HG03469 (cell line): ENCODE measurements around the gene ELF2.
"Not testable (repeated sequence)": the region's sequence is repeated elsewhere in the genome, so short reads cannot be mapped to it uniquely, and the experiment has no call there.

Source experiments
- ATAC-seq: cut with Tn5 transposase; IDR thresholded peaks from one replicate; pipeline ENCODE4 v1.9.1; 2021; ENCODE audit warnings: mild to moderate bottlenecking, moderate library complexity, moderate number of reproducible peaks; ENCODE audit not compliant: unreplicated experiment

ELF2 gene

GRCh38 chr4:139144911-139145551 lies 32.0 kb downstream of the ELF2 start:
- no peak for ATAC-seq

DNA sequence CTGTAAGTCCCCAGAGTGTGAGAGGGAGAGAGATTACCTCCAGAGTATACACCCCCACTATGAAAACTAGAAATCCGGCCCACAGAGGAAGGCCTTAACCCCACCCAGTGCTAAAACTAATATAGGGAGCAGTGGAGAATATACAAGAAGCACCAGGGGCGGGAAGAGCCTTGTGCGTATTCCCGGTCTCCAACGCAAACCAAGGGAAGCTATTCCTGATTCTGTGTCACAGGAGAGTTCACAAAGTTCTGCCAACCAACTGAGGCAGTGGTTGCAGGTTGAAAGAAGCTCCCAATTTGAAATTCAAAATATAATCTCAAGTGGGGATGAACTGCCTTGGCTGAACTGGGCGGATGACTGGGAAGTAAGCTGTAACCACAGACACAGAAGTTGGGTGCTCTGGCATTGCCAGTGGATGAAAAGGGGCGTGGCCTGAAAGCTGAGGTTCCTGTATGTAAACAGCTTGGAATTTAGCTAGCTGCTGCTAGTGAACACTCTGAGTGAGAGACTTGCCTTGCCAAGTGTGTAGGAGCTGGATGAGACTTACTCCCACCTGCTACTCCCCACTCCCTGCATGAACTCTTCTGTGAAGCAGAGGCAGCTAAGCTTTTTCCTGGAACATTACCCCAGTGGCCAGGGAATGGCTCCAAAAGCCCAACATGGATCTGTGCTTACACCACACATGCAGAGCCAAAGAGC lies 32.7 kb downstream of the ELF2 start:
- ATAC-seq = no peak

- ATAC-seq = no peak
These were observed 34.0 kb downstream of the ELF2 start for GRCh38 chr4:139142980-139143379.

DNA sequence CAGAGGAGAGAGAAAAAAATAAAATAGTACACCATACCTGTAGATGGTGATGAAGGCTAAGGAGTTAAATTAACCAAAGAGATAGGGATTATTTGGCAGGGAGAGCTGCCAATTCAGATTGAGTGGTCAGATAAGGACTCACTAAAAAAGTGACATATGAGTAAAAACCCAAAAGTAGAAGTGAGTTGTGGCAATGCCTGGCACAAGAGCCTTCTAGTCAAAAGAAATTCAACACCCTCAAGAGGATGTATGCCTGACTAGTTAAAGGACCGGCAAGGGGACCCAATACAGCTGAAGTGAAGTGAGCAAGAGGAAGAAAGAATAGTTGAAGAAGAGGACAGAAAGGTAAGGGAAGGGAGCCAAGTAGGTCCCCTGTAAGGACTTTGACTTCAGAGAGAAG lies 34.9 kb downstream of the ELF2 start:
- peak; percentile 83 for ATAC-seq

GRCh38 chr4:139137763-139138162 lies 39.3 kb downstream of the ELF2 start:
- ATAC-seq = no peak

- ATAC-seq = no peak
These were observed 42.6 kb downstream of the ELF2 start for GRCh38 chr4:139134403-139134802.

DNA sequence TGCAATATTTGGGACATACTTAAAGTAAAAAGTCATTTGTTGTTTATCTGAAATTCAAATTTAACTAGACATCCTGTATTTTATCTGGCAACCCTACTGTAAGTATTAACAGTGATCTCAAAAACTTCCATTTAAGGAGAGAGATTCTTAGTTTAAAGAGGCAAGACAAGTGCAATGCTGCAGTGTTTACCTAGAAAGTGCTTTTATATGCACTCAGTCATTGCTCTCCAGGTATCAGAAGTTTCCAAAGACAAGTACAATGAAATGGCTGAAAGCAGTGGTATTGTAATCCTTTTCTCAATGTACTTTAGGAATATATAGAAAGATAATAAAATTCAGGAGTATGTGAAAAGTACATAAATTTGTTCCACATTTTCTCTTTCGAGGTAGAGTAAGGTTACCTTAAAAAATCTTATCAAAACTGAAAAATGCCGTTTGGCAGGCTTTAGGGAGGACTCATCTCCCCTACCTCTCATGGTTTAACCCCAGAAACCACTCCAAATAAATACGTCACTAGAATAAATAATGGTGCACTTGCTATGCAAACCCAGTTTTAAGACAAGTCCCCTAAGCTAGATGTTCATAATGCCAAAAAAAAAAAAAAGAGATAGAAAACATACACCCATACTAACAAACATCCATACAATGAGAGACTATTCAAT lies 45.7 kb downstream of the ELF2 start:
- ATAC-seq = no peak

DNA sequence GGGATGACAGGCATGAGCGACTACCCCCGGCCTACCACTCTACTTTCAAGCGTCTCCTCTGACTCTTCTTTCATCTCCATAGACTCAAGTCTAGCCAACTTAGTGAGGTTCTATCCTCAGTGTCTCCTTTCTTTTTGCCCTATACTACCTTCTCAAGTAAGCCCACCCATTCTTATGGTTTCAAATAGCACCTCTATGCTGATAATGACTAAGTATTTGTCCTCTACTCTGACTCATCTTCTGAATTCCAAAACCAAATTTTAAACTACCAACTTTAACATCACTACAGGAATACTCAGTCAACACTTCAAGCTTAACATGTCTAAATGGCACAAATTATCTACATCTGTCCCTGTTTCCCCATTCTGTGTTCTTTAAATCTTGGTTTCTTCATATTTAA lies 47.8 kb downstream of the ELF2 start:
- no peak for ATAC-seq

DNA sequence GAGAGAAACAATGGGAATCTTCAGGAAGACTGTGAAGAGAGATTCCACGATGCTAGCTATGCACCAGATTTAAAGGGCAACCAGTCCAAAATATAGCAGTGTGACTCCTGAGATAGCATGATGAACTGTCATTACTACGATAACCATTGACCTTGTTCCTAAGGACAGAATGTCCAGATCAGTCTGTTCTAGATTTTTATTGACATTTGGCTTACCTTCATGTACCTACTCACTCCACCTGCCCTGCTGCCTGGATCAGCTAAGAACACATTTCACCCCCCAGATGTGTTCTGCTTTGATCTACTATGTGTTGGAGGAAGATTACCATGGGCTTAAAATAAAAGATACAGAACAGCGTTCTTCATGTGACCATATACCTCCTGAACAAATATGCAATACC lies 50.1 kb downstream of the ELF2 start:
- ATAC-seq = no peak

DNA sequence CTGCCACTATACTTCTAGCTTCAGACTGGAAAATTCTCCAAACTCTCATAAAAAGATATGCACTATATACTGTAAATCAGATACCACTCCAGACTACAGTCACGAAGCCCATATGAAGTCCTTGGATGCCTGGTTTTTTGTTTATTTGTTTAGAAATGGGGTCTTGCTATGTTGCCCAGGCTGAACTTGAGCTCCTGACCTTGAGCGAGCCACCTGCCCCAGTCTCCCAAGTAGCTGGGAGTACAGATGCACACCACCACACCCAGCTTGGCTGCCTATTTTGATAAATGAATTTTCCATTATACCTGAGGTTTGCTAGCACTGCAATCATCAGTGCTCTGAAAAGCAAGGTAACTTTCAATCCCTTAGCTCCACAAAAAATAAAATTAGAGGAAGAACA lies 53.1 kb downstream of the ELF2 start:
- no peak for ATAC-seq

- no peak for ATAC-seq
These were observed 58.7 kb downstream of the ELF2 start for GRCh38 chr4:139118365-139118764.

DNA sequence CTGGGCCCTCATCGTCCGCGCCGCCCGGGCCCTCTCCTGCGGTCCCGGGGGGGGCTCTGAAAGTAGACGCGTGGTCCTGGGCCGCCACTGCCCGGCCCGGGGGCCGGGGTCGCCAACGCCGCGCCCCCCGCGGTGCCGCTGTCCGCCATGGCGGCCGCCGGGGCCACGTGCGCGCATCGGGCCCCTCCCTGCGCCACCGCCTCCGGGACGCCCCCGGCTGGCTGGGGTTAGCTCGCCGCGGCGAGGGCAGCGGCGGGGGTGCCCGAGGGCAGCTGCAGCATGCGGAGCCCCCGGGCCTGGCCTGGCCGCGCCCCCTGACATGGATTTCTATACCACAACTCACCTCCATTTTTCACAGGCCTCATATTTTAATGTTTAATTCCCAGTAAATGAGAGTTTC lies 61.8 kb downstream of the ELF2 start:
- ATAC-seq = no peak

DNA sequence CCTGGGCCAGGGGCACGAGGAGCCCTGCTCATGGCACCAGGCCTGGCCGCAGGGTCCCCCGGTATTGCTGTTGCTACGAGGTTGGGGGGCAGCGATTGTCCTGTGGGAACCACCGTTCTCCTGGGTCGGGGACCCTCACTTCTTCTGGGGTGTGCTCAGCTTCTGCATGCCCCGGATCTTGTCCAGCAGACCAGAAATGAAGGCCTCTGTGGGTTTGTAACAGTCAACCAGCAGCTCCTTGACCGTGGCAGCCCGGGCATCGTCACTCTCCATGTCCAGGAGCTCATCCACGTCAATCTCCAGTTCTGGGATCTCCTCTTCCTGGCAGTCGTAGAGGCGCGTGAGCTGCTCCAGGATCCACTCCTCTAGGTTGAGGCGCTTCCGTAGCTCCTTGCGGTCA lies 62.2 kb downstream of the ELF2 start:
- not testable (repeated sequence) for ATAC-seq

DNA sequence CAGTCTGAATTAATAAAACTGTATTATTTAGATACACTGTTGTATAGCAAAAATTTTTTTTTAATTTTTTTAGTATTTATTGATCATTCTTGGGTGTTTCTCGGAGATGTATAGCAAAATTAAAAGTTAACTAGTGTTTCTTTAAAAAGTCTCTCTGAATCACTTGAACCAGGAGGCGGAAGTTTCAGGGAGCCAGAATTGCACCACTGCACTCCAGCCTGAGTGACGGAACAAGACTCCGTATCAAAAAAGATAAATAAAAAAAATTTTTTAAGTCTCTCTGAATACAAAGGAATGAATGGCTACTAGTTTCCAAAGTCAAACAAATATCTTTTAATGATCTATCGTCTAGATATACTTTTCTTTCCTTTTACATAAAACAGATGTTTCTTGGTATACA lies 64.4 kb downstream of the ELF2 start:
- no peak for ATAC-seq

- no peak for ATAC-seq
These were observed 68.4 kb downstream of the ELF2 start for GRCh38 chr4:139108567-139109128.

DNA sequence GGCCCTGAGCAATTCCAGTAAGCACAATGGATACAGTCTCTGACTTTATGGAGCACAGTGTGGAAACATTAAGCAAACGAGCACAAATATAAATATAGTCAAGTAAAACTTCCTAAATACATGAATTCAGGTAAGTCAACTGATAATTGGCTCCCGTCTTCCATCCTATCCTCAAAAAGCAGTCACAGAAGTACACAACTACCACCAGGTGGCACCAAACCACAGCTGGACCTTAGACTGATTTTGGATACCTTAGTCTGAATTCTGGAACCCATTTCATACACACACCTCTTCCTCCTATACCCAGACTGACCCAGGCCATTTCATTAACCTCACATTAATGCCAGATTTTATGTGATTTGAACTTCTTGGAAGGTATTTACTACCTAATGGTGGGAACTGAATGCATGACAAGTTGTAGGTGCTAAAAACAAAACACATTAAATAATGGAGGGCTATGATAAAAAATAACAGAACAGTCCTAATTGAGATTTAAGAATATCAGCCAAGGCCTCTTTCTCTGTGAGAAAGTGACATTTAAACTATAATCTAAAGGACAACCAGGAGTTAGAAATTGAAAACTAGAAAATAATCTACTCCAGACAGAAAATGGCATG lies 77.5 kb downstream of the ELF2 start:
- ATAC-seq = peak; percentile 80

- ATAC-seq = no peak
These were observed 84.7 kb downstream of the ELF2 start for GRCh38 chr4:139092271-139092670.

- ATAC-seq = no peak
These were observed 91.9 kb downstream of the ELF2 start for GRCh38 chr4:139085141-139085540.

GRCh38 chr4:139084804-139085093 lies 92.3 kb downstream of the ELF2 start:
- no peak for ATAC-seq

DNA sequence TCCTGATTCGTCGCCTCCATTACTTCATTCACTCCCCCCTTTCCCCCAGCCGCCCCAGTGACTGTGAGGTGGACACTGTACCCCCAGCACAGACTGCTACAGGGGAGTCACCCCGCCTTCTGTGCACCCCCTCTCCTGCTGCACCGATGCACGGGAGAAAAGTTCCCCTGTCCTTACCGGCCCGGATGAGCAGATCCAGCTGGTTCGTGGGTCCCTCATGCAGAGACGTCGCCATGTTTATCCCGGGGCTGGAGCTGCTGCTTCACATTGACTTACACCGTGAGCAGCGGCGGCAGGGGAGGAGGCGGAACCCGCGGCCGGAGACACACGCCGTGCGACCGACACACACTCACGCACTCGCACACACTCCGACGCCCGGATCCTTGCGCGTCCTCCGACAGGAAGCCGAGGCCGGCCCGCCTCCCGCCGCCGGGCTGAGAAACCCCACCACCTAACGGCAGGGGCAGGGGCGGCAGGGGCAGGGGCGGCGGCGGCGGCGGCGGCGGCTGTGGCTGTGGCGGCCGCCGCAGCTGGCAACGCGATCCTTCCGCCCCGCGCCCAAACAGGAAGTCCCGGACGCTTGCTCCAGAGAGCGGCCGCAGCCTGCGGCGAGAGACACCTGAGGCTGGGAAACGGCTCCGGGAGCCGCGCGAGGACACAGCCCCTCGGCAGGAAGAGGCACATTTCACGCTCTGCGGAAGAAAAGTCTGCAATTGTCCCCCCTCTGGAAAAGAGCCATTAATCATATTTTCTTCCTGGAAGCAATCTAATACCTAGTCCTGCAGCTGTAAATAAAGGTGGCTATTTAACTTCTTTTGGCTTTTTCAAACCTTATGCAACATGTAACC lies 92.8 kb downstream of the ELF2 start:
- peak; percentile 43 for ATAC-seq

- peak; percentile 22 for ATAC-seq
These were observed 93.4 kb downstream of the ELF2 start for GRCh38 chr4:139083607-139083955.
